ENCODE measurements around the gene DYNLL2.
"Not testable (repeated sequence)": the region's sequence is repeated elsewhere in the genome, so short reads cannot be mapped to it uniquely, and the experiment has no call there.

The DYNLL2 gene

DNA sequence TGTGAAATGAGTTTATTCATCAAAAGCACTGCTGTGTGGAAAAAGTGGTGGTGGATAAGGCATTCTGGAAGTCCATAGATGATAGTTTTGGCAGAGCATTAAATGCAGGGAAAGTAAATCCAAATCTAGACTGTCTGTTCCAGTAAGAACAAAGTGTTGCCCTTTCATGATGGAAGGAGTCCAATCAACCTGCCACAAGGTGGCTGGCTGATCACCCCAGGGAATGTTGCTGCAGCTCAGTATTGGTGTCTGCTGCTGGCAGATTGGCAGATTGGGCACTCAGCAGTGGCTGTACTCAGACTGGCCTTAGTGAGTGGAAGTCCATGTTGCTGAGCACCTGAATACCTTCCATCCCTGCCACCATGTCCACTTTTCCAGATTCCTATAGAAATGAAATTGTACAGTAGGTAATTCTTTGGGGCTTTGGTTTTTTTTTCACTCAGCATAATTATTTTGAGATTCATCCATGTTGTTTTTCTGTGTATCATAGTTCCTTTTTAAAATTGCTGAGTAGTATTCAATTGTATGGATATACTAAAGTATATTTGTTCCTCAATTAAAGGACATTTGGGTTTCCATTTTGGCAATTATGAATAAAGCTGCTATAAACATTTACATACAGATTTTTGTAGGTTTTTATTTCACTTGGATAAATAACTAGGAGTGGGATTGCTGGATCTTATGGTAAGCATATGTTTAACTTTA lies 14.3 kb downstream of the DYNLL2 start:
- no peak overlapping the region for H3K4me3 ChIP-seq (ENCODE audit: low read depth, low read length)

DNA sequence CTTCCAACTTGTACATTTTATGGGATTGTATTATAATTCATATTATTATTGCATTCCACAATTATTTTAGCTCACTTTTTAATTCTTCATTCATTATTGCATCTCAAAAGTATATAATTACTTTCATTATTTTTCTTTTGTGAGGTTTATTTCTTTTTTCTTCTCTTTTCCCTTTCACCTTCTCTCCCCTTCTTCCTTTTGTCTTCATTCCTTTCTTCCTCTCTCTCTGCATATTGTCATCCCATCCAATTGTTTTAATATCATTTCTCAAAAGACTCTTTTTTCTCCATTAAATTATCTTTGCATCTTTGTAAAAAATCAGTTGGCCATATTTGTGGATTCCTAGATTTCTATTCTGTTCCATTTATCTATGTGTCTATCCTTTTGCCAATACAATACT lies 17.3 kb downstream of the DYNLL2 start:
- H3K4me3 ChIP-seq (ENCODE audit: low read depth, low read length): no peak overlapping the region

DNA sequence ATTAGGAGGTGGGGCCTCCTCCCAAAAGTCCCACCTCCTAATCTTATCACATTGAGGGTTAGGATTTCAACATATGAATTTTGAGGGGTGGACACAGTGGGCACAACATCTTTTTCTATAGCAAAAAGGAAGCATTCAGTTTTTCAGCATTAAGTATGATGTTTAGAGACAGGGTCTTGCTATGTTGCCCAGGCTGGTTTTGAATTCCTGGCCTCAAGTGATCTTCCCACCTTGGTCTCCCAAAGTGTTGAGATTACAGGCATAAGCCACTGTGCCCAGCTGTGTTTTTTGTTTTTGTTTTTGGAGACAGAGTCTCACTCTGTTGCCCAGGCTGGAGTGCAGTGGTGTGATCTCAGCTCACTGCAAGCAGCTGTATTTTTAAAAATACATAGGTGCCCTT lies 18.7 kb downstream of the DYNLL2 start:
- not testable (repeated sequence) for H3K4me3 ChIP-seq (ENCODE audit: low read depth, low read length)

DNA sequence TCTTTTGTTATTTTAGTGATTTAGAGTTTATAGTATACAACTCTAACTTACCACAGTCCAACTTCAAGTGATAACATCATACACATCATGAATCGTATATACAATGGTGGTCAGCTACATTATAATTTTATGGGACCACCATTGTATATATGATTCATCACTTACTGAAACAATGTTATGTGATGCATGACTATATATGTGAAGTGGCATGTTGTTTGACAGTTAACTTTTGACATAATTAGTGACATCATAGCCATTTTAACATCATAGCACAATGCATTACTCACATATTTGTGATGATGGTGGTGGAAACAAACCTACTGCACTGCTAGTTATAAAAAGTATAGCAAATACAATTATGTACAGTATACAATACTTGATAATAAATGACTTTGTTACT lies 21.9 kb downstream of the DYNLL2 start:
- no peak overlapping the region for H3K4me3 ChIP-seq (ENCODE audit: low read depth, low read length)

DNA sequence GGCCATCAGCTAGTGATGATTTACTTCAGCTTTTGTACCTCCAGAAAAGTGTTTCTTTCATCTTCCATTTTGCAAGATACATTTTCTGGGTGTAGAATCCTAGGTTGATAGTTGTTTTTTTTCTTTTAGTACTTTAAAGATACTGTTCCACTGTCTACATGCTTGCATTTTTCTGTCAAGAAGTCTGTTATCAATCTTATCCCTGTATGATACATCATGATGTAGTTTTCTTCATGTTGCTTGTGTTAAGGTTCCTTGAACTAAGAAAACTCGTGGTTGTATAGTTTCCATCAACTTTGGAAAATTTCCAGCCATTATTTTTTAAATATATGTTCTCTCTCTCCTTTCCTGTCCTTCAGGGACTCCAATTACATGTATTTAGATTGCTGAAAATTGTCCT lies 24.1 kb downstream of the DYNLL2 start:
- H3K4me3 ChIP-seq (ENCODE audit: low read depth, low read length): no peak overlapping the region

DNA sequence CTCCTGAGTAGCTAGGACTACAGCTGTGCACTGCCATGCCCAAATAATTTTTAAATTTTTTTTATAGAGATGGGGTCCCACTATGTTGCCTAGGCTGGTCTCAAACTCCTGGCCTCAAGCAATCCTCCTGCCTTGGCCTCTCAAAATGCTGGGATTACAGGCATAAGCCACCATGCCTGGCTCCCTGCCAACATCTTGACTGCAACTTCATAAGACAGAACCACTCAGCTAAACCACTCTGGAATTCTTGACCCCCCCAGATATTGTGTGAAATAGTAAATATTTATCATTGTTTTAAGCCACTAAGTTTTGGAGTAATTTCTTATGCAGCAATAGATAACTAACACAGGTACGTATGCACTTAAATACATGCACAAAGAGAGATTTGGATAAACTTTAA lies 26.0 kb downstream of the DYNLL2 start:
- no peak overlapping the region for H3K4me3 ChIP-seq (ENCODE audit: low read depth, low read length)

DNA sequence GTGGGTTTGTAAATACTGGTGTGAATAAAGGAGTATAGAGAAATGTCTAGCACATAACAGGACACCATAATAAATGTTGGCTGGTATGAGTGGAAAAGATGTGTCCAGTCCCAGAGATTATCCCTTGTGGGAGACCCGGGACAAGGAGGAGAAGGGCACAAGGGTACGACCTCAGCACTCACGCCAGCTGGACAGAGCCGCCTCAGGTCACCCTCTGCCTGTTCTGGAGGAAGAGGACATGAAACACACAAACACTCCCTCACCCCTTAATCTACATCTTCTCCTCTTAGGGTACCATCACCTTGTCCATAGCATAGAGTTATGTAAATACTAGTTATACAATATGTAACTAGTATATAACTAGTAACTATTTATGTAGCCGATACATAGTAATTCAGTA lies 26.8 kb downstream of the DYNLL2 start:
- H3K4me3 ChIP-seq (ENCODE audit: low read depth, low read length): no peak overlapping the region

DNA sequence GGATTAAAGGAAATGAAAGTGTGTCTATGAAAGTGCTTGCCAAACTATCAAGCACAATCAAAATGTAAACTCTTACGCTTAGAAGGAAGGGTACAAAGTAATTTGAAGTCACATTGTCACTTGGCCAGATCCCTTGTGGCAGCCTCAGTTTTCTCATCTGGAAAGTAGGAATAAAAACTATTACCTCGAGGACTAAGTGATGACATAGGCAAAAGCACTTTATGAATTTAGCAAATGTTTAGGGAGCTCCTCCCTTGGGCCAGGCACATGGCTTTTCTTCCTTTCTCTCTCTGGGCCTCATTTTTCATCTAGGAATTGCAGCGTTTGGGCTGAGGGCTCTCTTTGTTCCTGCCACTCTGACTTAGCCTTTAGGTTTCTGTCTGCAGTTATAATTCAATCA lies 28.5 kb downstream of the DYNLL2 start:
- H3K4me3 ChIP-seq (ENCODE audit: low read depth, low read length): no peak overlapping the region

DNA sequence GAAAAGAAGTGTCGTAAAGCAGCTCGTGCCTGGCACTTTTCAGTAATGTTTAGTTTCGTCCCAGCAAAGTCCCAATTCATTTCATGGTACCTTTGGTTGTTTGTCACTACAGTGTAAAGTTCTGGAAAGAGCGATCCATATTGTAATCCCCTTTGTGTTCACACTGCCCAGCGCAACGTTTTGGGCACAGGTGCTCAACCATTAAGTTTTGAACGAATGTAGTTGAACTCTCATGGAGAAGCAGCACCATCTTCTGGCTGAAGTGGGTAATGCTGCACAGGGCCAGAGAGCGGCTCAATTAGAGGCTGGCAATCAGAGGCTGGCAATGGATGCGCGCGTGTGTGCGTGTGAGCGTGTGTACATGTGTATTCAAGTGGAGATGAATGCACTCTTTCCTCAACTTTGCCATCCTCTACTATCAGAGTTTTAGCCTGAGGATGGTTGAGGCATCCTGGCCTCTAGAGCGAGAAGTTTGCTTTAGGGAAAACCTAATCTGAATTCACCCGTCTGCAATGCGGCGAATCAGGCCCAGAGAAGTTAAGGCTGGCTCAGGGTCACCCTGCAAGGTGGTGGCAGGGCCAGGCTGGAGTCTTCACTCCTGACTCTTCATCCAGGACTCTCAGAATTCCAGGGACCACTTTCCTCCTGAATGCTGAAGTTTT lies 29.9 kb downstream of the DYNLL2 start:
- H3K4me3 ChIP-seq (ENCODE audit: low read depth, low read length): no peak overlapping the region

DNA sequence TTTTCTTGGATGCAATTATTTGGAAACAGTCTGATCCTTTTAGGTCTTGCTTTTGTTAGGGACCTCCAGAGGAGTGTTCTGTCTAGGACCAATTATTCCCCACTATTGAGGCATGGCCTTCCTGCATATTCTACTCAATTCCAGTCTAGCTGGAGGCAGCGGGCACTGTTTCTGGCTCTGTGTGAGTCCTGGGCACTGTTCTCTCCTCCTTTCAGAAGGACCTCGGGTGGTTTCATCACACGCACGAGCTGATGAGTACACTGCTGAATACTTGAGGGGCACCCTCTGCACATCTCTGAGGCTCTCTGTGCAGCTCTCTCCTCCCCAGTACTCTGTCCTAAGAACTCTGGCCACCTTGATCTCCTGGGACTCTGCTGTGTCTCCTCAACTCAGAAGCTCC lies 30.7 kb downstream of the DYNLL2 start:
- no peak overlapping the region for H3K4me3 ChIP-seq (ENCODE audit: low read depth, low read length)

DNA sequence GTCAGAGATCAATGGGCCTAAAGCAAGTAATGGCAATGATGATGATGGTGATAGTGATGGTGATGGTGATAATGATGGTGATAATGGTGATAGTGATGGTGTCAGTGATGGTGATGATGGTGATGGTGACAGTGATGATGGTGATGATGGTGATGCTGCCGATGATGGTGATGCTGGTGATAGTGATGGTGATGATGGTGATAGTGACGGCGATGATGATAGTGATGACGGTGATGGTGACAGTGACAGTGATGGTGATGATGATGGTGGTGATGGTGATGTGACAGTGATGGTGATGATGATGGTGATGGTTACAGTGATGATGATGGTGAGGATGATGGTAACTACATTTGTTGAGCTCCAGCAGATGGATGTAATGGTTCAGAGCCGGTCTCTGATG lies 34.2 kb downstream of the DYNLL2 start:
- H3K4me3 ChIP-seq (ENCODE audit: low read depth, low read length): no peak overlapping the region

DNA sequence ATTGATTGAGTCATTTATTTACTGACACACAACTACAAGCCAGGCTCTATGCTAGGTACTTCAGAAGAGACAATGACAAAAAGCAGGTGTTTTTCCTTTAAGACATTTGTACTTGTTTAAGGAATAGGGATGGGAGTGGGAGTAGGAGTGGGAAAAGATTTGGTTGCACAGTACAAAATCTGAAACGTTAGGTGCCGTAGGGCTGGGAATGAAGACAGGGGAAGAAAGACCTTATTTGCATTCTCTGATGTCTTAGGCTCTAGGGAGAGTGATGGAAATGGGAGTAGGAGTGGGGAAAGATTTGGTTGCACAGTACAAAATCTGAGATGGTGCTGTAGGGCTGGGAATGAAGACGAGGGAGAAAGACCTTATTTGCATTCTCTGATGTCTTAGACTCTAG lies 36.3 kb downstream of the DYNLL2 start:
- no peak overlapping the region for H3K4me3 ChIP-seq (ENCODE audit: low read depth, low read length)

DNA sequence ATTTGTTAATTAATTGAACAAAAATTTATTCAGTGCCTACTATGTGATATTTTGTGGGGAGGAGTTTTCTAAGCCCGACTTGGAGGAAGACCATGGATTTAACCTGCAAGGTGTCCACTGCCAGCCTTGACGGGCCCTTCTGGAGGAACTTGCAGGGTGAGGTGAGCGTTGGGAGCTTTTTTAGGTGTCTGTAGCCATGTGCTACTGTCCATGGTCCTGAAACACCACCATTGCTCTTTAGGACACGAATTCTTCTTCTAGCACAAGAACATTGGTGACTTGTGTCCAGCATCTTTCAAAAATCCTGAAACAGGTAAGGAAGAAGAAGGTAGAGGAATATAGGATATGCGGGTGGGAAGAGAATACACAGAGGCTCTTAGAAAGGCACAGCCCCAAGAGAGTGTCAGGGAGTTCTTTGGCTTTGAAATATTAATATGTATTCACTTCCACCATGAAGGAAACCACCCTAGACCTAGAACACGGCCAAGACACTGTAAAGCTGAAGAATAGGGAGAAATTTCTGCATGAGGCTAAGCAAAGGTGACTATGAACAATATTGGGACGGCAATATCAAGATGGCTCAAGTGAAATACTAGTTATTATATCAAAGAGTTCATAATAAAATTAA lies 37.1 kb downstream of the DYNLL2 start:
- no peak overlapping the region for H3K4me3 ChIP-seq (ENCODE audit: low read depth, low read length)

DNA sequence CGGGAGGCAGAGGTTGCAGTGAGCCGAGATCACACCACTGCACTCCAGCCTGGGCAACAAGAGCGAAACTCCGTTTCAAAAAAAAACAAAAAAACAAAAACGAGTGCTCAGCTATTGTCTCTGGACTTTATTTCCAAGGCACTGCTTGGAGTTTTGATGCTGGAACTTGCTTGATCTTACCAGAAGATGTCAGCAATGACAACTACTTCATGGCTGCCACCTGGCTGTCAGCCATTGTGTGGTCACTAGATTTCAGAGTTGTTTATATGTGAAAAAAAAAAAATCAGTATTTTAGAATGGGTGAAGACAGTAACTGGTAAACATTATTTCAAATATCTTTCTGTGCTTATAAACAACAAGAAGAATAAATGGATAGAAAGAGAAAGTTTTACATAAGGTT lies 38.7 kb downstream of the DYNLL2 start:
- H3K4me3 ChIP-seq (ENCODE audit: low read depth, low read length): no peak overlapping the region

DNA sequence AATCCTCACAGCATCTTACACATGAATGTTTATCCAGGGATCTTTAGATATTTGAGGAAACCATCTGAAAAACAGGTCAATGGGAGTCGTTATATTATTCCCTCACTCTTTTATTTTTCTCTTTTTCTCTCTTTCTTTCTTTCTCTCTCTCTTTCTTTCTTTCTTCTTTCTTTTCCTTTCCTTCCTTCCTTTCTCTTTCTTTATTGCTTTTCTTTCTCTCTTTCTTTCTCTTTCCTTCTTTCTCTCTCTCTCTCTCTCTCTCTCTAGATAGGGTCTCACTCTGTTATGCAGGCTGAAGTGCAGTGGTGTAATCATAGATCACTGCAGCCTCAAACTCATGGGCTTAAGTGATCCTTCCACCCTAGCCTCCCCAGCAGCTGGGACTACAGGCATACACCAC lies 44.6 kb downstream of the DYNLL2 start:
- no peak overlapping the region for H3K4me3 ChIP-seq (ENCODE audit: low read depth, low read length)

DNA sequence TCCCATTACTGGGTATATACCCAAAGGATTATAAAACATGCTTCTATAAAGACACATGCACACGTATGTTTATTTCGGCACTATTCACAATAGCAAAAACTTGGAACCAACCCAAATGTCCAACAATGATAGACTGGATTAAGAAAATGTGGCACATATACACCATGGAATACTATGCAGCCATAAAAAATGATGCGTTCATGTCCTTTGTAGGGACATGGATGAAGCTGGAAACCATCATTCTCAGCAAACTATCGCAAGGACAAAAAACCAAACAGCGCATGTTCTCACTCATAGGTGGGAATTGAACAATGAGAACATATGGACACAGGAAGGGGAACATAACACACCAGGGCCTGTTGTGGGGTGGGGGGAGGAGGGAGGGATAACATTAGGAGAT lies 49.5 kb downstream of the DYNLL2 start:
- not testable (repeated sequence) for H3K4me3 ChIP-seq (ENCODE audit: low read depth, low read length)

DNA sequence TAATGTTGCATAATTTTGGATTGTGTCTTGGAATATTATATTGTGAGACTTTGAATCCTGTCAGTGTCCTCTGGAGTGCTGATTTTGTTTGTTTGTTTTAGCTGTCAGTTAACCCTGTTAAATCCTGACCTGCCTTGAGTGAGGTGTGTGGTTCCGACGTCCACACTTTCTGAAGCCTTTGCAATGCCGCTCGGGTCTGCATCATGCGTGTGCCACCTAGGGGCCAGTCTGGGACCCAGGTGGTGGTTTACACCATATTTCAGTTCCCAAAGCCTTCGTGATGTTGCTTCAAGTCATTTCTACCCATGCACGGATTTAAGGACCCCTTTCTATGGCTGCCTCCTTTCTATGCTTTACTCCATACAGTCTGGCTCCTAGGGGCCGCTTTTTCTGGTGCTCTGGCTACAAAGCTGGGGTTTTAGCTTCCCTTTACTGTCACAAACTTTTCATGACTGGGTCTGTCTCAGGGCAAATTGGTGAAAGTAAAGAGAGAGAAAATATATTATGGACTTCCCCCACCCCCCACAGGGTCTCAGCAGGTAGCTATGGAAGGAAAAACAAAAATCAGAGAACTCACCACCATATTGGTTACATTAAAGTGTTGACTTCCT lies 53.6 kb downstream of the DYNLL2 start:
- H3K4me3 ChIP-seq (ENCODE audit: low read depth, low read length): no peak overlapping the region

DNA sequence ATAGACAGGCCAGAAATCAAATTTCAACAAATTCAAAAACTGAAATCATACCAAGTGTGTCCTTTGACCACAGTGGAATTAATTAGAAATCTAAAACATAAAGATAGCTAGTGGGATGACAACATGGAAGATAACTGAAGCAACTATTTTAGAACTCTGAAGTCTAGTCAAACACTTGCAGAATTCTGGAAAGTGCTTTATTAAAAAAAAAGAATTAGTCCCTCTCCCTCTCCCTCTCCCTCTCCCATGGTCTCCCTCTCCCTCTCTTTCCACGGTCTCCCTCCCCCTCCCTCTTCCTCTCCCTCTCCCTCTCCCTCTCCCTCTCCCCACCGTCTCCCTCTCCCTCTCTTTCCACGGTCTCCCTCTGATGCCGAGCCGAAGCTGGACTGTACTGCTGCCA lies 58.3 kb downstream of the DYNLL2 start:
- no peak overlapping the region for H3K4me3 ChIP-seq (ENCODE audit: low read depth, low read length)

DNA sequence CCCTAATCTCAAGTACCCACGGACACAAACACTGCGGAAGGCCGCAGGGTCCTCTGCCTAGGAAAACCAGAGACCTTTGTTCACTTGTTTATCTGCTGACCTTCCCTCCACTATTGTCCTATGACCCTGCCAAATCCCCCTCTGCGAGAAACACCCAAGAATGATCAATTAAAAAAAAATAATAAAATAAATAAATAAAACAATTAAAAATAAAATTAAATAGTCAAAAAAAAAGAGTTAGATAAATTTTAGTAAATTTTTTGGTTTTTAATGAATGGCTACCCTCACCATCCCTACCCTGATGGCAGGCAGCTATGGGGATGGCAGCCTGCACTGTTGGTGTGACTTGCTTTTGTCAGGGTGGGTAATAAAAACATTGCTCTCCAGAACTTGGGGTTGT lies 60.1 kb downstream of the DYNLL2 start:
- H3K4me3 ChIP-seq (ENCODE audit: low read depth, low read length): not testable (repeated sequence)

DNA sequence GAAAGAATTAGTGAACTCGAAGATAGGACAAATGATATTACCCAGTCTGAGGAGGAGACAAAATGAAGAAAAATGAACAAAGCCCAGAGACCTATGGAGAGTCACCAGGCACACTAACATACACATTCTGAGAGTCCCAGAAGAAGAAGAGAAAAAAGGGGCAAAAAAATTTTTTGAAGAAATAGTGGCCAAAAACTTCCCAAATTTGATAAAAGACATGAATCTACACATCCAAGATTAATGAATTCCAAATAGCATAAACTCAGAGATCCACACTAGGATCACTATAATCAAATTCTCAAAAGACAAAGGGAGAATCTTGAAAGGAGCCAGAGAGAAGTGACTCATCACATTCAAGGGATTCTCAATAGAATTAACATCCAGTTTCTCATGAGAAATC lies 61.6 kb downstream of the DYNLL2 start:
- no peak overlapping the region for H3K4me3 ChIP-seq (ENCODE audit: low read depth, low read length)

Data from iPS-11a (cell line).